WI38 (cell line): ENCODE results near the gene OR7A17.

Experiments used
- H3K4me3 ChIP-seq: 2 replicates; pipeline ENCODE4 v1.5.1; 2011; ENCODE audit warnings: low read depth, mild to moderate bottlenecking, control low read depth, low read length
- CTCF ChIP-seq: IDR thresholded peaks from 2 replicates; pipeline ENCODE4 v1.5.1; 2012; ENCODE audit warnings: low read depth, mild to moderate bottlenecking, control low read depth, low read length

Gene OR7A17

GRCh38 chr19:14837391-14837790, 48.5 kb downstream of the OR7A17 start:
- no peak overlapping the region for H3K4me3 ChIP-seq
- TF ChIP-seq CTCF, result no peak

GRCh38 chr19:14835011-14835410, 50.9 kb downstream of the OR7A17 start, which contains the start of the genes OR7A5 and OR7C1:
Gene OR7A5 (minus strand): TSS chr19:14835185. CDS start chr19:14828241, 6,944 bp downstream.
Gene OR7C1 (minus strand): TSS chr19:14835185. CDS start chr19:14800136, 35,049 bp downstream.
- H3K4me3 ChIP-seq, result no peak within 1 kb of the TSS
- TF ChIP-seq CTCF, result no peak

GRCh38 chr19:14830702-14831101, 55.2 kb downstream of the OR7A17 start:
- TF ChIP-seq CTCF, result no peak
- H3K4me3 ChIP-seq, result no peak overlapping the region
